Stimulated activated memory B cell treated with anti-CD40 and anti-IgM and Interleukin-4, amounts not matched to agents 10 μg/mL and 1 μg/mL and 100 μg/mL, for 72 hours (primary cell): Measurements from ENCODE around the gene PTPRJ.

Source experiments
- ATAC-seq: fragments of 150-1000 bp; cut with Tn5 transposase; 2 replicates; pipeline ENCODE4 v1.10.0; 2021
- H3K27ac Mint-ChIP-seq: one replicate; pipeline ENCODE4 v1.8.0; 2022; ENCODE audit warnings: mild to moderate bottlenecking, mixed read lengths
- H3K27me3 Mint-ChIP-seq: one replicate; pipeline ENCODE4 v1.8.0; 2022; ENCODE audit warnings: mixed read lengths
- H3K36me3 Mint-ChIP-seq: one replicate; pipeline ENCODE4 v1.8.0; 2022; ENCODE audit warnings: mixed read lengths
- H3K4me1 Mint-ChIP-seq: one replicate; pipeline ENCODE4 v1.8.0; 2022; ENCODE audit warnings: mixed read lengths
- H3K4me3 Mint-ChIP-seq: one replicate; pipeline ENCODE4 v1.8.0; 2022; ENCODE audit warnings: mild to moderate bottlenecking, moderate library complexity, mixed read lengths
- H3K9me3 Mint-ChIP-seq: one replicate; pipeline ENCODE4 v1.8.0; 2022; ENCODE audit warnings: mixed read lengths

PTPRJ gene

DNA sequence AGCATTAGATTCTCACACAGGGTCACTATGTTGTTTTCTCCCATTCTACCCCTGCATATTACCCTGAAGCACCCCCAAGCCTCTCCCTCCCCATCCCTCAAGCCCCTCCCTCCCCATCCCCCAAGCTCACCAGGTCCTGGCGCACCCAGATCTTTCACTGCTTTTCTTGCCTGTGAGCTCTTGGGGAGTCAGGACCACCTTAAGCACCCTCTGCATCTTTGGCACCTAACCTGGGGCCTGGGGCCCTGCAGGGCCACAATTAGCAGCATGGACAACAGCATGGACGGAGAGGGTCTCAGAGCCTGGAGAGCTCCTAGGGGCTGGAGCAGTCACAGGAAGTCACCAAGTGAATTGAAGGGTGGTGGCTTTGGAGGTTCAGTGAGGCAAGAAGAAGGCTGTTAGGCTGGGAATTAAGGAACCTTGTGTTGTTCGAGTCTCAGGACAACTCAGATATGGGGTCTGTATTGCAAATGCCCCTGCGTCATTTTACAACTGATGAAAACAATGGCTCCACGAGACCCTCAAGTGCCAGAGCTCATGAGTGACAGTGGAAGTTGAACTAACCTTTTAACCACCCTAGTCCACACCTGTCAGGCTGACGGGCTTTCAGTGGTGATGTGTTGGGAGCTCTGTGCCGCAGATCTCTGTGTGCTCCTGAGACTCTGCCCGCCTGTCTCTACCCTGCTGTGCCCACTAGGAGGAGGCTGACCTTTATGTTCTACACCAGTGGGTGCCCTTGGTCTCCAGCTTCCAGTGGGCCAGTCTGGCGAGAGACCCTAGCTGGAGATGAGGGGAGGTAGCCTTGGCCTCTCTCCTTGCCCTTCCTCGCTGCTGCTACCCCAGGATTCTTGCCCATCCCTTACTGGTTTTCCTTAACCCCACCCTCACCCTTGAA, 125.0 kb downstream of the PTPRJ start:
- Mint-ChIP-seq H3K4me3 (peak overlapping the region; percentile 1), H3K27me3 (no peaks in the 10 kb centered on the region), H3K9me3 (no peaks in the 10 kb centered on the region), H3K36me3 (no peaks in the 10 kb centered on the region), H3K4me1 (peaks cover 76% of the 10 kb centered on the region), H3K27ac (peak overlapping the region; percentile 81)
- no peak for ATAC-seq

DNA sequence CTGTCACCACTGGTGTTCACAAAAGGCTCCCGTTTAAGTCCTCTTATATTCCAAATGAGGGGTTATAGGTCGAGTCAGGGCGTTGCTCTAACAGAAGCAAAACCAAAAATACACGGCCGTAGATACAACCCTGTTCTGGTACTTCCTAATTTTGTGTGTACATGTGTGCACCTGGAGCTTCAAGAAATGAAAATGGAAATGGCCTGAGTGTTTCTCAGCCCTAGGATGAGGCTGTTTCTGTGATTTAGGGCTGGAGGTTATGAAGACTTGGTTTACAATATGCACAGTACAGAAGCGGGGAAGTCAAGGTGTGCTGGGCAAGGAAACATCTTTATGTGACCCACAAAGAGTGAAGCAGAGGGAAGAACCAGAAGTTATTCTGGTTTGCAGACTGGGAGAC, 125.8 kb downstream of the PTPRJ start:
- H3K4me3 Mint-ChIP-seq, result peak overlapping the region; percentile 18
- peak; percentile 38 for ATAC-seq
- peaks cover 72% of the 10 kb centered on the region for H3K4me1 Mint-ChIP-seq
- H3K9me3 Mint-ChIP-seq, result no peaks in the 10 kb centered on the region
- no peaks in the 10 kb centered on the region for H3K36me3 Mint-ChIP-seq
- peak overlapping the region; percentile 81 for H3K27ac Mint-ChIP-seq
- no peaks in the 10 kb centered on the region for H3K27me3 Mint-ChIP-seq

DNA sequence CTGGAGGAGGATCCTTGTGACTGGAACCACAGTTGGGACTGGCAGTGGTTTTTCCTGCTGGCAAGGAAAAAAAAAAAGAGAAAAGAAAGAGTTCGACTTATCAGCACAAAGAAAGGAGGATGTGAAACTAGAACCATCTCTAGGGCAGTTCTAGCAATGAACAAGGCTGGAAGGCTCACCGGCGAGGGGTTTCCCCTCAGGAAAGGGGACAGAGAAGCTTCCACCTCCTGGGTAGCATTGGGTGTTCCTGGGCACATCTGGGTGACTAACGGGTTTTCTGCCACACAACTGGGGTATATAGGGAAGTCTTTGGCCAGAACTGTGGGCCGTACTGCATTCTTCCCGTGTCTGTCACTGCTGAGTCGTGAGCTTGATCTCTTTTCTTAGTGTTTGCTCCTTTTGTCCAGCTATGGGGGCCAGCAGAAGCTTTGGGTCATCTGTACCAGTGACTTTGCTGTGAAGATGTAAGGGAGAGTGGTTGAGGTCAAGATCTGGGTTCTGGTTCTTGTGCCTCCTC, 126.9 kb downstream of the PTPRJ start:
- peaks cover 5% of the 10 kb centered on the region for H3K36me3 Mint-ChIP-seq
- ATAC-seq, result peak; percentile 87
- H3K27ac Mint-ChIP-seq, result peak overlapping the region; percentile 81
- peak overlapping the region; percentile 40 for H3K4me3 Mint-ChIP-seq
- H3K9me3 Mint-ChIP-seq, result no peaks in the 10 kb centered on the region
- H3K27me3 Mint-ChIP-seq, result no peaks in the 10 kb centered on the region
- peaks cover 71% of the 10 kb centered on the region for H3K4me1 Mint-ChIP-seq

DNA sequence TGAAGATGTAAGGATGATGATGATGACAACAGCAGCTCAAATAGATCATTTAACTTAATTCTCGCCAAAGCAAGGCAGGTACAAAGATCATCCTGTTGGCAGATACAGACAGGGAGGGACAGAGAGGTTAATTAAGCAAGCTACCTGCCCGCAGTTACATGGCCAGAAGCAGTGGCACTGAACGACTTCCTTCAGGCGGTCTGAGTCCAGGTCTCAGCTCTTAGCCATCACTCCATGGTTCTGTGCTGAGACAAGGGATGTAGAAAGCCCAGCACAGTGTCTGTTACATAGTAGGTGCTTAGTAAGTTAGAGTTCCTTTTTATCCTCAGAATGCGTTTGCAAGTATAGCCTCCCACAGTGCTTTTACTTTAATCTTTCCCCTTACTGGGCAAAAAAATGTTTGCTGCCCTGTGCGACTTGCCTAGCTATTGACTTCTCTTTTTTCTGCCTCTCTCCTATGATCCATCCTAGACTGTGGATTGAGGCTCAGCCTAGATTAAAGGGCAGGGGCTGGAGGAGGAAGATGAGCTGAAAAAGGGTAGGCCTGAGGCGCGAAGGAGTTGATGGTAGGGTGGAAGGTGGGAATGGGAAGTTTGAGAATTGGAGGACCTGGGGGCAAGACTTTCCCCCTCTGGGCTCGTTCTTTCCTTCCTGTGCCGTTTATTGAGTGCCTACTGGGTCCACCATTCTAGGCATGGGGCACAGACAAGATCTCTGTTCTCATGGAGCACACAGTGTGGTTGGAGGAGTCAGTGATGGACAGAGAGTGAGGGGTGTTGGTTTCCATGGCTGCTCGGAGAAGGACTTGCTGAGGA, 128.1 kb downstream of the PTPRJ start:
- H3K36me3 Mint-ChIP-seq, result peaks cover 9% of the 10 kb centered on the region
- peak overlapping the region; percentile 42 for H3K4me3 Mint-ChIP-seq
- H3K9me3 Mint-ChIP-seq, result no peaks in the 10 kb centered on the region
- H3K27ac Mint-ChIP-seq, result peak overlapping the region; percentile 81
- peaks cover 64% of the 10 kb centered on the region for H3K4me1 Mint-ChIP-seq
- ATAC-seq, result no peak
- H3K27me3 Mint-ChIP-seq, result no peaks in the 10 kb centered on the region

DNA sequence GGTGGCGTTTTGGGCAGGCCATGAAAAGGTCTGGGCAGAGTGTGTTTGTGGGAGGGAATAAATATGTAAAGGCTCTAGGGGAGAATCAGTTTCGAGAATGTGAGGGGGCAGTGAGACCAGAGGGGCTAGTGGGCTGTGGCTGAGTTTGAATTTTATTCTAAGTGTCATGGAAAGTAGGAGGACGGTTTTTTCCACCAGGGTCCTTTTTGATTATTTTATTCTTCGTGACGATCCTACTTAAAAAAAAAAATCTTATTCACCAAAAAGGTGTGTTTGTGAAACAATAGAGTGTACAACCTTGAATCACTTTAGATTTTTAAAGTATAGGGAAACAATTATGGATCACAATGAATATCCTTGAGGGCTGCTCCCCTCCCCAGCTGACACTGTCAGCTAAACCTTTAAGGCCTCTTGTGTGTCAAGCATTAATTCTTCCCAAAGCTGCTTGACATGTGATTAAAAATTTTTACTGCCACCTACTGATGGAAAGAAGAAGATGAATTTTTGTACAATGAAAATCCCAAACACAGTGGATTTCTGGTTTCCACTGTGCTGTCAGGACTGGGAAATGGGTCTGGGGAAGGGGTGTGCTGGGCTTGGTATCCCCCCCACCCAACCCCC, 128.8 kb downstream of the PTPRJ start:
- peaks cover 57% of the 10 kb centered on the region for H3K4me1 Mint-ChIP-seq
- peak overlapping the region; percentile 81 for H3K27ac Mint-ChIP-seq
- H3K36me3 Mint-ChIP-seq, result peaks cover 9% of the 10 kb centered on the region
- peak overlapping the region; percentile 42 for H3K4me3 Mint-ChIP-seq
- H3K9me3 Mint-ChIP-seq, result no peaks in the 10 kb centered on the region
- H3K27me3 Mint-ChIP-seq, result no peaks in the 10 kb centered on the region
- ATAC-seq, result peak; percentile 28

DNA sequence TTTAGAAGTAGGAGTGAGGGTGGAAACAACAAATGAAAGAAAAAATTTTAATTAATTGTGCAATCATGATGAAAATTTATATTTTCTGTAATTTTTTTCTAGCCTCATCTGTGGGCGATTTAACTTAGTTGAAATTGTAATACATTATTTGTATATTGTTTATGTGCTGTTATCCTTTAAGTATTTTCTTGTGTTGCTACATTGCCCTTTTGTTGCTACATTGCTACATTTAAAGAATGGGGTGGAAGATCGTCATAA, 130.1 kb downstream of the PTPRJ start:
- H3K9me3 Mint-ChIP-seq, result peaks cover 9% of the 10 kb centered on the region
- no peak overlapping the region for H3K4me3 Mint-ChIP-seq
- no peaks in the 10 kb centered on the region for H3K27me3 Mint-ChIP-seq
- H3K36me3 Mint-ChIP-seq, result peaks cover 21% of the 10 kb centered on the region
- ATAC-seq, result no peak
- H3K27ac Mint-ChIP-seq, result peak overlapping the region; percentile 81
- H3K4me1 Mint-ChIP-seq, result peaks cover 50% of the 10 kb centered on the region

DNA sequence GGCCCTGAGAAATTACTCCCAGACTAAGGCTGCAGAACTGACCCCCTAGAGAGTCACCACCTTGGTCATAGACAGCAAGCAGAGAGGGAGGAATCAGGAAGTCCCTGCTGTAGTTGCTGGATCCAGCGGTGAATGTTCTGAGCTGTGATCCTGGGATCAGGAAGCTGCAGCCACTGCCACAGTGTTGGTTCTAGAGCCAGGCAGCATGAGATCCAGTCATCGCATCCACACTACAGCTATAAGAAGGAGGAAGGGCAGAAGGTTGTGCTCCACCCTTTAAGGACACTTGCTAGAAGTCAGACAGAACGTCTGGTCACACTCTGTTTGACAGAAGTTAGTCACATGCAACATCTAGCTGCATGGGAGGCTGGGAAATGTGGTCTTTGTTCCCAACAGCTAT, 131.5 kb downstream of the PTPRJ start:
- Mint-ChIP-seq H3K9me3 (peaks cover 14% of the 10 kb centered on the region), H3K4me3 (no peak overlapping the region), H3K36me3 (peaks cover 30% of the 10 kb centered on the region), H3K27me3 (no peaks in the 10 kb centered on the region), H3K27ac (peak overlapping the region; percentile 27), H3K4me1 (peaks cover 35% of the 10 kb centered on the region)
- no peak for ATAC-seq

DNA sequence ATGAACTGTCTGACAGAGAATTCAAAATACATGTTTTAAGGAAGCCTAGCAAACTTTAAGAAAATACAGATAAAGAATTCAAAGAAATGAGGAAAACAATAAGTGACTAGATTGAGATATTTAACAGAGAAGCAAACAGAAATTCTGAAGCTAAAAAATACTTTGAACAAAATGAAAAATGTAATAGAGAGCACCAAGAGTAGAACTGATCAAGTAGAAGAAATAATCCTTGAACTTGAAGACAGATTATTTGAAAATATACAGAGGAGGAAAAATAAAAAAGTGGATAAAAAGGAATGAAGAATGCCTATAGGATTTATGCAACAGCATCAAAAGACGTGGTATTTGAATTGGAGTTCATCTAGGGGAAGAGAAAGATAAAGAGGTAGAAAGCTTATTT, 134.4 kb downstream of the PTPRJ start:
- Mint-ChIP-seq H3K4me1 (peaks cover 12% of the 10 kb centered on the region), H3K27ac (no peak overlapping the region), H3K36me3 (peaks cover 38% of the 10 kb centered on the region)

DNA sequence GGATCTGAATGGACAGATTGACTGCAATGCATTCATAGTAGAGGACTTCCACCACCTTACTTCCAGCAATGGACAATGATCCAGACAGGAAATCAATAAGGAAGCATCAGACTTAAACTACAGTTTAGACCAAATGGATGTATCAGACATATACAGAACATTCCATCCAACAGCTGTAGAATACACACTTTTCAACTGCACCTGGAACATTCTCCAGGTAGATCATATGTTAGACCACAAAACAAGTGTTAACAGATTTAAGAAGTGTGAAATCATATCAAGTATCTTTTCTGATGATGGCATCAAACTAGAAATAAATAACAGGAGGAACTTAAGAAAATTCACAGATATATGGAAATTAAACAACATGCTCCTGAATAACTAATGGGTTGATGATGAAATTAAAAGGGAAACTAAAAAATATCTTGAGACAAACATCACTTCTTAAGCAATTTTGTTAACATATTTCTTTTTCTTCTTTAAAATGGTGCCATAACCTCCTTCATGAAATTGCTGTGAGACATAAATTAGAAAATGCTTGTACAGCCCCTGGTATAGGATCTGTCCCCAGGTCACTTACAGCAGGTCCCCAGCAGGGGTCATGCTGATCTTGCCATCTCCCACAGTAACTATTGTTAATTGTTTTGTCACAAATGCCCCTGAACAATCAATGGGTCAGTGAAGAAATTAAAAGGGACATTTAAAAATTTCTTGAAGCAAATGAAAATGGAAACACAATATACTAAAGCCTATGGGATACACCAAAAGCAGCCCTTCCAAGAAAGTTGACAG, 136.3 kb downstream of the PTPRJ start:
- ATAC-seq, result peak; percentile 54
- no peak overlapping the region for H3K4me3 Mint-ChIP-seq
- no peaks in the 10 kb centered on the region for H3K27me3 Mint-ChIP-seq
- H3K4me1 Mint-ChIP-seq, result peaks cover 9% of the 10 kb centered on the region
- no peak overlapping the region for H3K27ac Mint-ChIP-seq
- peaks cover 43% of the 10 kb centered on the region for H3K36me3 Mint-ChIP-seq
- peaks cover 14% of the 10 kb centered on the region for H3K9me3 Mint-ChIP-seq

More for the DNA sequence above, 134.4 kb downstream of the PTPRJ start:
- peaks cover 14% of the 10 kb centered on the region for H3K9me3 Mint-ChIP-seq
- ATAC-seq, result no peak
- H3K27me3 Mint-ChIP-seq, result no peaks in the 10 kb centered on the region
- H3K4me3 Mint-ChIP-seq, result no peak overlapping the region

DNA sequence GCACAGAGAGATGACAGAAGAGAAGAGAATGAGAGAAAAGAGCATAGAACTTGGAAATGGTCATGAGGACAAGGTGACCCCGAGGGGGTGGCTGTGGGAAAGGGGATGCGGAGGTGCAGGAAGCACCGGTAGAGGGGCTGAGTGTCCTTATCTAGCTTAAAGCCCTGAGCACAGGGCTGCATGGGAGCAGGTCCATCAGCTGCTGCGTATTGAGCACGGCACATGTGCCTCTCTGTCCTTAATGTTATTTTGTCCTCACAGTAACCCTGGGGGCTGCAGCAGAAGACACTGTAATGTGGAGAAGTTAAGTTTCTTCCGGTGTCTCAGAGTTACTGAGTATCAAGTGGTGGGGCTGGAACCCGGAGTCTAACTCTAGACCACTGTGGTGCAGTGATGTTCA, 141.9 kb downstream of the PTPRJ start:
- Mint-ChIP-seq H3K36me3 (peaks cover 57% of the 10 kb centered on the region), H3K27ac (no peak overlapping the region), H3K4me3 (no peak overlapping the region), H3K4me1 (peaks cover 12% of the 10 kb centered on the region), H3K27me3 (no peaks in the 10 kb centered on the region), H3K9me3 (no peaks in the 10 kb centered on the region)
- no peak for ATAC-seq

DNA sequence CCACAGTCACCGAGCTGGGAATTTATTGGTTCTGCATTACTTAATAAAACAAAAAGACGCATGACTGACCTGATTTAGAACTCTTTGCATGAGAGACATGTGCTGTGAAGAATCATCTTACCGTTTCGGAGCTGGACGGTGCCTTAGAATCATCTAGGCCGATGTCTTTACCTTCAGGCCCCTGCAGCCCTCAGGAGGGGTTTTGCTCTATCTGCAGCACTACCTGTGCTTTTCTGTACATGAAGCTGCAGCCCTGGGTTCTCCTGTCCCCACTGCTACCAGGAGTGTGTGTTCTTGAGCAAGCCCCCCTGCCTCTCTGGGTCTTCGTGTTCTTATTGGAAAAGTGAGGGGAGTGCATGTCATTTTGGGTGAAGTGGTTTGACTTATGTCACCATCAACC, 142.3 kb downstream of the PTPRJ start:
- peaks cover 61% of the 10 kb centered on the region for H3K36me3 Mint-ChIP-seq

DNA sequence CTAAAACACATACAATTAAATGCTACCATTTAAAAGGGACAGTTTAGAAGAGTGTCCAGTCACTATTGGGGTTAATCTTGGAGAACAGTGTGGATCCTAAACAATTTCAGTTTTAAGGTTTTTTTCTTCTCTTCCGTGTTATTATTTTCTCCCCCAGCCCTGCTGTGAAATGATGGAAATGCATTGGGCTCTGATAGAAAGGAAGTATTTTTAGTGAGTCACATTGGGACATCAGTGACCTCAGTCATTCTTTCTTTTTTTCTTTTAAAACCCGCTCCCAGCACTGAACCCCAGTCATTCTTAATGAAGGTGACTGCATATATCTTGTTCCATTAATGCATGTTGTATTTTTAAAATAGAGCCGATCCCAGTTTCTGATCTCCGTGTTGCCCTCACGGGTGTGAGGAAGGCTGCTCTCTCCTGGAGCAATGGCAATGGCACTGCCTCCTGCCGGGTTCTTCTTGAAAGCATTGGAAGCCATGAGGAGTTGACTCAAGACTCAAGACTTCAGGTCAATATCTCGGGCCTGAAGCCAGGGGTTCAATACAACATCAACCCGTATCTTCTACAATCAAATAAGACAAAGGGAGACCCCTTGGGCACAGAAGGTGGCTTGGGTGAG, 143.0 kb downstream of the PTPRJ start:
- ATAC-seq, result no peak
- H3K4me3 Mint-ChIP-seq, result no peak overlapping the region
- H3K4me1 Mint-ChIP-seq, result peaks cover 12% of the 10 kb centered on the region
- H3K27me3 Mint-ChIP-seq, result no peaks in the 10 kb centered on the region
- no peaks in the 10 kb centered on the region for H3K9me3 Mint-ChIP-seq
- H3K27ac Mint-ChIP-seq, result peak overlapping the region; percentile 69
- H3K36me3 Mint-ChIP-seq, result peaks cover 63% of the 10 kb centered on the region

More for the DNA sequence above, 142.3 kb downstream of the PTPRJ start:
- Mint-ChIP-seq H3K27ac (no peak overlapping the region), H3K27me3 (no peaks in the 10 kb centered on the region), H3K4me1 (peaks cover 12% of the 10 kb centered on the region), H3K4me3 (no peak overlapping the region), H3K9me3 (no peaks in the 10 kb centered on the region)
- no peak for ATAC-seq

DNA sequence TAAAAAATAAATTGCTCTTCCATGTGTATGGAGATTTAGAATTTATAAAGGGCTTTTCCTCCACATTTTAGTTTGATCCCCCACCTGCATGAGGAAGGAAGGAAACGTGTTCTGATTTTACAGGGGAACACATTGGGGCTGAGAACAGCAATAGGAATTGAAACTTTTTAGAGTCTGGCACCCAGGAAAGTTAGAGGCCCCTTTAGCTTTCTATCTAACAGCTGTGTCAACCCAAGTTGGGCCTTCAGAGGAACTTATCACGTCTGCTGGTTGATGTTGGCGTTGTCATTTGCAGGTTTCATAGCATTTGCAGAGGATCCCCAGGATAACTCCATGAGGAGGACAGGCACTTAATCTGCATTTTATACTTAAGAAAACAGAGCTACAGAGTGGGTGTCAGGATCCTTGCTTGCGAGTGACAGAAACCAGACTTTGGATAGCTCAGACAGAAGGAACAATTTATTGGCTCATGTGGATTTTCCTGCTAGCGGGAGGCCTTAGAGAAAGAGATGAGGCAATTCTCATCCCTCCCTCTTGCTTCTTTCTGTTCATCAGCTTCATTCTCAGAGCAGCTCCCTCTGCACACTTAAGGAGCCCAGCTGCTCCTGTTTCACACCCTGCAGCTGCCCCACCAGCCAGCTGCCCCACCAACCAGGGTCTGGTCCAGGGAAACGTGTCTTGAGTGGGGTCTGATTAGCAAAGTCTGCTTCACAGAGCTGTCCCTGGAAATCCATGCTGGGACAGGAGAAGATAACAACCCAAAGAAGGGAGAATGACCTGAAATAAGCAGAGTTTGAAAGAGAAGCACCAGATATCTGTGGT, 143.8 kb downstream of the PTPRJ start:
- no peaks in the 10 kb centered on the region for H3K9me3 Mint-ChIP-seq
- no peak overlapping the region for H3K4me3 Mint-ChIP-seq
- peaks cover 12% of the 10 kb centered on the region for H3K4me1 Mint-ChIP-seq
- no peaks in the 10 kb centered on the region for H3K27me3 Mint-ChIP-seq
- peak overlapping the region; percentile 69 for H3K27ac Mint-ChIP-seq
- ATAC-seq, result no peak
- H3K36me3 Mint-ChIP-seq, result peaks cover 58% of the 10 kb centered on the region

DNA sequence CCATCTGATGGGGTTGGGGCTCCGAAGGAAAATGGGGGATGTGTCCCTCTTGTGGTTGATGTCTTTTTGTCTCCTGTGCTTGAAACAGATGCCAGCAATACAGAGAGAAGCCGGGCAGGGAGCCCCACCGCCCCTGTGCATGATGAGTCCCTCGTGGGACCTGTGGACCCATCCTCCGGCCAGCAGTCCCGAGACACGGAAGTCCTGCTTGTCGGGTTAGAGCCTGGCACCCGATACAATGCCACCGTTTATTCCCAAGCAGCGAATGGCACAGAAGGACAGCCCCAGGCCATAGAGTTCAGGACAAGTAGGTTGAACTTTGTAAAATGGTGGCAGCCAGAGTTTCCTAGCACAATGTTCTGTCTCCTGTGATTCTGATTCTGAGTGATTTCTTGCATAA, 144.5 kb downstream of the PTPRJ start:
- peak overlapping the region; percentile 69 for H3K27ac Mint-ChIP-seq

More for the DNA sequence above, 144.5 kb downstream of the PTPRJ start:
- H3K4me3 Mint-ChIP-seq, result no peak overlapping the region
- peaks cover 17% of the 10 kb centered on the region for H3K4me1 Mint-ChIP-seq
- no peaks in the 10 kb centered on the region for H3K27me3 Mint-ChIP-seq
- no peak for ATAC-seq
- H3K9me3 Mint-ChIP-seq, result no peaks in the 10 kb centered on the region
- H3K36me3 Mint-ChIP-seq, result peaks cover 64% of the 10 kb centered on the region
